H1 (cell line): ENCODE measurements around the gene ROBO2.

ENCODE experiments used
- ATF3 ChIP-seq: IDR thresholded peaks from 2 replicates; pipeline ENCODE4 v1.6.1; 2011; ENCODE audit warnings: low read depth, mild to moderate bottlenecking, low read length; ENCODE audit not compliant: insufficient read depth
- CTCF ChIP-seq, 3 experiments: IDR thresholded peaks; 1 replicate in 2 of 3; 2 replicates in 1 of 3; pipeline versions ENCODE4 v1.5.1 to v1.6.1; 2011; ENCODE audit warnings: low read length in 3 of 3, mild to moderate bottlenecking in 3 of 3, inconsistent platforms in 2 of 3, low read depth in 1 of 3, moderate library complexity in 1 of 3; ENCODE audit not compliant: insufficient read depth in 1 of 3; ENCODE audit errors: control extremely low read depth in 1 of 3
- EP300 ChIP-seq, 2 experiments: IDR thresholded peaks; 1 replicate in 1 of 2; 2 replicates in 1 of 2; pipeline ENCODE4 v1.6.1; 2011 to 2012; ENCODE audit warnings: low read depth in 2 of 2, low read length in 2 of 2, mild to moderate bottlenecking in 2 of 2, borderline replicate concordance in 1 of 2, inconsistent platforms in 1 of 2, moderate library complexity in 1 of 2
- EZH2 ChIP-seq: fragments of 200-600 bp; sonication (generic); IDR thresholded peaks from 2 replicates; pipeline ENCODE4 v1.7.1; 2012; ENCODE audit warnings: low read depth, mild to moderate bottlenecking, moderate library complexity, low read length, inconsistent platforms; ENCODE audit not compliant: severe bottlenecking
- HDAC2 ChIP-seq, 2 experiments: fragments of 300-600 bp in 1 of 2; sonication (generic) in 1 of 2; IDR thresholded peaks; 2 replicates each; pipeline ENCODE4 v1.6.1; 2011 to 2012; ENCODE audit warnings: low read depth in 2 of 2, low read length in 2 of 2, mild to moderate bottlenecking in 2 of 2, moderate library complexity in 2 of 2, borderline replicate concordance in 1 of 2, inconsistent platforms in 1 of 2
- MAX ChIP-seq: IDR thresholded peaks from 2 replicates; pipeline ENCODE4 v1.6.1; 2012; ENCODE audit warnings: inconsistent platforms
- NRF1 ChIP-seq: IDR thresholded peaks from 2 replicates; pipeline ENCODE4 v1.6.1; 2011; ENCODE audit warnings: mild to moderate bottlenecking, low read depth, low read length, improper control_type of control experiment
- POLR2A ChIP-seq, 2 experiments: IDR thresholded peaks; 1 replicate in 1 of 2; 2 replicates in 1 of 2; pipeline ENCODE4 v1.6.1; 2011; ENCODE audit warnings: low read depth in 2 of 2, low read length in 2 of 2, mild to moderate bottlenecking in 2 of 2; ENCODE audit errors: control extremely low read depth in 1 of 2
- RBBP5 ChIP-seq: IDR thresholded peaks from 2 replicates; pipeline ENCODE4 v1.7.1; 2012; ENCODE audit warnings: low read depth, mild to moderate bottlenecking, inconsistent platforms, low read length, moderate library complexity, borderline replicate concordance
- RXRA ChIP-seq: IDR thresholded peaks from 2 replicates; pipeline ENCODE4 v1.6.1; 2011; ENCODE audit warnings: low read depth, mild to moderate bottlenecking, low read length, moderate library complexity; ENCODE audit not compliant: insufficient read depth

- no peak for TF ChIP-seq MAX
- TF ChIP-seq CTCF (IDR thresholded peaks at IDR 0.05; ENCODE audit: control extremely low read depth in 1 of 3, insufficient read depth in 1 of 3, low read depth in 1 of 3, low read length in 3 of 3), result no peak
- TF ChIP-seq POLR2A (IDR thresholded peaks at IDR 0.05; ENCODE audit: control extremely low read depth in 1 of 2, low read depth in 2 of 2, low read length in 2 of 2), result no peak
- TF ChIP-seq EP300 (IDR thresholded peaks at IDR 0.05; ENCODE audit: borderline replicate concordance in 1 of 2, low read depth in 2 of 2, low read length in 2 of 2), result no peak
- no peak for TF ChIP-seq NRF1
- TF ChIP-seq RXRA, result no peak
- no peak for TF ChIP-seq ATF3
- no peak for TF ChIP-seq HDAC2 (IDR thresholded peaks at IDR 0.05; ENCODE audit: borderline replicate concordance in 1 of 2, low read depth in 2 of 2, low read length in 2 of 2)
- TF ChIP-seq EZH2, result no peak
- no peak for TF ChIP-seq RBBP5
Measured at GRCh38 chr3:77160931-77161497, 121.1 kb downstream of the ROBO2 start.
